Natural killer cell (primary cell): Measurements from ENCODE around the gene TBATA. TPM values are rescaled to one million over a fixed set of nuclear protein-coding genes. Genes with fewer than 3 reads are reported as not detected.
A peak's percentile ranks its signal among the peaks of the same experiment; 100 is the strongest.

ENCODE experiments used
- ATAC-seq, 3 donors: fragments of 150-1000 bp in 2 of 3; fragments of 200-7000 bp in 1 of 3; cut with Tn5 transposase; 1 replicate in 1 of 3; 2 replicates in 2 of 3; pipeline ENCODE4 v1.10.0; 2021; ENCODE audit warnings: mild to moderate bottlenecking in 2 of 3, moderate library complexity in 2 of 3
- DNase-seq, 2 donors: peaks; one replicate each; pipeline versions ENCODE4 v3.0.0 to v3.0.0-alpha.2; 2013 to 2021; ENCODE audit warnings: mixed read lengths in 1 of 2
- H3K27ac ChIP-seq: one replicate; pipeline ENCODE4 v1.5.1; 2013; ENCODE audit warnings: mild to moderate bottlenecking, low read length
- H3K27me3 ChIP-seq: one replicate; pipeline ENCODE4 v1.6.1; 2013; ENCODE audit warnings: low read length; ENCODE audit not compliant: control insufficient read depth, insufficient read depth
- H3K36me3 ChIP-seq: one replicate; pipeline ENCODE4 v1.6.1; 2013; ENCODE audit warnings: low read length; ENCODE audit not compliant: control insufficient read depth, insufficient read depth
- H3K4me1 ChIP-seq: one replicate; pipeline ENCODE4 v1.6.1; 2013; ENCODE audit warnings: low read length; ENCODE audit not compliant: control insufficient read depth, insufficient read depth
- H3K4me3 ChIP-seq: one replicate; pipeline ENCODE4 v1.5.1; 2013; ENCODE audit warnings: low read length
- H3K9me3 ChIP-seq: one replicate; pipeline ENCODE4 v1.6.1; 2013; ENCODE audit warnings: low read length; ENCODE audit not compliant: control insufficient read depth, insufficient read depth
- H3K27ac Mint-ChIP-seq, 2 donors: one replicate each; pipeline ENCODE4 v1.8.0; 2022; ENCODE audit warnings: mild to moderate bottlenecking in 2 of 2, mixed read lengths in 2 of 2, moderate library complexity in 1 of 2
- H3K27me3 Mint-ChIP-seq, 2 donors: one replicate each; pipeline ENCODE4 v1.8.0; 2022; ENCODE audit warnings: low read depth in 2 of 2, mixed read lengths in 2 of 2
- H3K36me3 Mint-ChIP-seq: one replicate; pipeline ENCODE4 v1.8.0; 2022; ENCODE audit warnings: mixed read lengths
- H3K4me1 Mint-ChIP-seq, 2 donors: one replicate each; pipeline ENCODE4 v1.8.0; 2022; ENCODE audit warnings: mixed read lengths in 2 of 2
- H3K4me3 Mint-ChIP-seq: one replicate; pipeline ENCODE4 v1.8.0; 2022; ENCODE audit warnings: mild to moderate bottlenecking, moderate library complexity, mixed read lengths
- H3K9me3 Mint-ChIP-seq, 2 donors: one replicate each; pipeline ENCODE4 v1.8.0; 2022; ENCODE audit warnings: mixed read lengths in 2 of 2
- CTCF ChIP-seq: fragments of 200-600 bp; IDR thresholded peaks from one replicate; pipeline ENCODE4 v1.8.0; 2022; ENCODE audit warnings: antibody characterized with exemption
- WGBS: methylation state at CpG from one replicate; pipeline ENCODE4 v1.1.7; 2013; ENCODE audit warnings: missing lambda C conversion rate; ENCODE audit not compliant: insufficient coverage; 5-methylcytosine and 5-hydroxymethylcytosine counted together
- intact Hi-C: fragments of 100-400 bp; cut with micrococcal nuclease; formaldehyde crosslinking; loops from one replicate; pipeline ENCODE4 v1.14.2; 2022
- total RNA-seq, 4 donors: library from RNA; stranded (reverse); fragments of 120-200 nt in 1 of 4; gene quantifications; one replicate each; pipeline versions ENCODE4 v1.2.3 to v1.2.4, GENCODE V29; 2013 to 2022

TBATA gene
- total RNA-seq, 3 donors from 2014 or later (not counting 1 experiment from before 2014, with no cell fraction given), result 0.16 TPM; not detected in 2

GRCh38 chr10:70815504-70816219 is 30.5 kb upstream of the TBATA start, which contains the start of gene SGPL1:
Gene SGPL1 (plus strand): TSS chr10:70815948. CDS start chr10:70816854, 906 bp downstream.
- Histone ChIP-seq H3K27me3 (no peaks in the 10 kb centered on the region), H3K9me3 (no peaks in the 10 kb centered on the region), H3K27ac (peak within 1 kb of the TSS; percentile 45), H3K4me3 (peak within 1 kb of the TSS; percentile 57), H3K36me3 (no peaks in the 10 kb centered on the region), H3K4me1 (peaks cover 12% of the 10 kb centered on the region)
- Mint-ChIP-seq H3K4me1 (peaks cover 15 to 36% of the 10 kb centered on the region in 2 donors), H3K27ac (peak within 1 kb of the TSS; percentile 75 to 81), H3K27me3 (no peaks in the 10 kb centered on the region), H3K9me3 (no peaks in the 10 kb centered on the region), H3K36me3 (no peaks in the 10 kb centered on the region), H3K4me3 (peak within 1 kb of the TSS; percentile 90)
- ATAC-seq, result peak; percentile 98 to 99 (median 98)
- intact Hi-C loops, result loop anchor here (1.0 to 2.0 kb wide), 2 partner anchors 65 to 265 kb away; no protein-coding TSS in a partner anchor
- DNase-seq, result peak; percentile 87 to 91
- TF ChIP-seq CTCF, result peak; percentile 95
- 2% methylated on average over 58 of the region's 58 CpGs for WGBS

- peaks cover 12% of the 10 kb centered on the region for H3K4me1 ChIP-seq
- H3K9me3 ChIP-seq, result no peaks in the 10 kb centered on the region
- no peaks in the 10 kb centered on the region for H3K9me3 Mint-ChIP-seq
- no peak overlapping the region for H3K27ac ChIP-seq
- H3K27me3 ChIP-seq, result no peaks in the 10 kb centered on the region
- intact Hi-C loops, result loop anchor here (2.0 kb wide), 1 partner anchor 263 kb away; no protein-coding TSS in a partner anchor
- no peaks in the 10 kb centered on the region for H3K36me3 ChIP-seq
- no peak for DNase-seq
- H3K27me3 Mint-ChIP-seq, result no peaks in the 10 kb centered on the region
- peak overlapping the region; percentile 47 for H3K4me3 Mint-ChIP-seq
- H3K36me3 Mint-ChIP-seq, result no peaks in the 10 kb centered on the region
- H3K27ac Mint-ChIP-seq, result peak overlapping the region in 1 of 2 donors; percentile 81
- ATAC-seq, result no peak
- TF ChIP-seq CTCF, result no peak
- no peak overlapping the region for H3K4me3 ChIP-seq
- 89% methylated on average over 2 of the region's 4 CpGs for WGBS
- H3K4me1 Mint-ChIP-seq, result peaks cover 15 to 31% of the 10 kb centered on the region in 2 donors
Measured at GRCh38 chr10:70814126-70814525, 28.9 kb upstream of the TBATA start.

DNA sequence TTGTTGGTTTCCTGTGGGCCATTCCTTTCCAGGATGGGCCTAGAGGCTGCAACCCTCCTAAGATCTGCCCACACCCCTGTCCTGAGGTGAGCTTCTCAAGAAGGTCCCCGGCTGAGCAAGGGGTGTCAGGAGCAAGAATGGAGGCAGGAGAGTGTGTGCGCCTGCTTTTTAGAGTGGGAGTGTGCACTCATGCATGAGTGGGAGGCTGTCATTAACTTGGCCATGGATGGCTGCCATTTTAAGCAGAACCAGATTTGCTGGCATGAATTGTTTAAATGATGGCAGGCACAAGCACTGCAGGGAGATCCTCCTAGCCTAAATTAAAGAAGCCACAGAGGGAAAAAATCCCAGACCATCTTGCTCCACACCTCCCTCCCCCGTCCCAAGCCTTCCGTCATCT is 27.6 kb upstream of the TBATA start:
- H3K4me1 Mint-ChIP-seq, result peaks cover 12 to 24% of the 10 kb centered on the region in 2 donors
- Histone ChIP-seq H3K9me3 (no peaks in the 10 kb centered on the region), H3K4me3 (no peak overlapping the region), H3K36me3 (no peaks in the 10 kb centered on the region), H3K4me1 (peaks cover 12% of the 10 kb centered on the region), H3K27me3 (no peaks in the 10 kb centered on the region), H3K27ac (no peak overlapping the region)
- ATAC-seq, result no peak
- DNase-seq, result no peak
- H3K4me3 Mint-ChIP-seq, result no peak overlapping the region
- 100% methylated on average over 4 of the region's 4 CpGs for WGBS
- H3K27ac Mint-ChIP-seq, result no peak overlapping the region
- peaks cover 0 to under 1% of the 10 kb centered on the region in 2 donors for H3K27me3 Mint-ChIP-seq
- H3K9me3 Mint-ChIP-seq, result no peaks in the 10 kb centered on the region
- H3K36me3 Mint-ChIP-seq, result no peaks in the 10 kb centered on the region
- TF ChIP-seq CTCF, result no peak
- intact Hi-C loops, result no loop called here
